SK-N-MC (cell line): ENCODE data around the gene TSPAN3.

Experiments used
- EZH2 ChIP-seq: fragments of 200-600 bp; sonication (generic); IDR thresholded peaks from one replicate; pipeline ENCODE4 v1.6.1; 2017; ENCODE audit warnings: antibody characterized with exemption
- FOXP2 ChIP-seq: optimal IDR thresholded peaks from 2 replicates; pipeline ENCODE3; 2011; ENCODE audit warnings: mild to moderate bottlenecking, moderate library complexity; ENCODE audit not compliant: insufficient read depth; ENCODE audit errors: extremely low read length, control extremely low read depth
- POLR2AphosphoS5 ChIP-seq: IDR thresholded peaks from 2 replicates; pipeline ENCODE4 v1.6.1; 2012; ENCODE audit warnings: mild to moderate bottlenecking, low read depth, low read length, borderline replicate concordance

DNA sequence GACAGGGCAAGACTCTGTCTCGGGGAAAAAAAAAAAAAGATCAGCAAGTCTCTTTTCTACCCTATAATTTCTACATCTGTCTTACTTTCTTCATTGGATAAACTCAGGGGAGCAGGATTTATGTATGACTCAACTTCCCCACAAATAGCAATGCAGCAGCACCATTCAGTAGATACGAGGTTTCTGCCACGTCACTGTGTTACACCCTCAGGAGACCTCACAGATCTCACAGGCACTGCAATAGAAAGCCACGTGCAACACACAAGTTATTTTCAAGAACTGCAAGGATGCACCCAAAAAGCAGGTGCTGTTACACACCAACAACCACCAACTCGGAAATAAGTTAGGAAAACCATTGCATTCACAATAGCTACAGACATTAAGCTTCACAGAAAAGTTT, 30.2 kb downstream of the TSPAN3 start:
- TF ChIP-seq EZH2, result no peak
- no peak for TF ChIP-seq POLR2AphosphoS5
- TF ChIP-seq FOXP2, result no peak
